ENCODE data around the gene DNMBP. TPM values are rescaled to one million over a fixed set of nuclear protein-coding genes. Genes with fewer than 3 reads are reported as not detected.
"Not testable (repeated sequence)": the region's sequence is repeated elsewhere in the genome, so short reads cannot be mapped to it uniquely, and the experiment has no call there.

The DNMBP gene
- total and polyA plus RNA-seq, 7 donors: 15.0 to 21.6 (median 18.6) TPM

GRCh38 chr10:99993701-99994689 is 15.8 kb downstream of the DNMBP start:
- peak overlapping the region; percentile 44 to 78 (median 56) for H3K27ac ChIP-seq
- 49 to 84% methylated on average over 8 of the region's 8 CpGs for WGBS, 2 donors
- peak; percentile 85 for DNase-seq
- H3K27me3 ChIP-seq: no peaks in the 10 kb centered on the region
- intact Hi-C loops (cut with DNase I): no loop called here
- H3K36me3 ChIP-seq: peaks cover 0 to 4% (median 0%) of the 10 kb centered on the region in 4 donors
- no peaks in the 10 kb centered on the region for H3K9me3 ChIP-seq
- TF ChIP-seq EP300 (IDR thresholded peaks at IDR 0.05): peak; percentile 47 to 94 (median 68)
- TF ChIP-seq POLR2AphosphoS5 (IDR thresholded peaks at IDR 0.05): peak in 3 of 4 donors; percentile 37 to 69 (median 55)
- no peak for TF ChIP-seq CTCF (IDR thresholded peaks at IDR 0.05)
- H3K4me3 ChIP-seq: no peak overlapping the region
- peaks cover 0 to 54% (median 53%) of the 10 kb centered on the region in 4 donors for H3K4me1 ChIP-seq

DNA sequence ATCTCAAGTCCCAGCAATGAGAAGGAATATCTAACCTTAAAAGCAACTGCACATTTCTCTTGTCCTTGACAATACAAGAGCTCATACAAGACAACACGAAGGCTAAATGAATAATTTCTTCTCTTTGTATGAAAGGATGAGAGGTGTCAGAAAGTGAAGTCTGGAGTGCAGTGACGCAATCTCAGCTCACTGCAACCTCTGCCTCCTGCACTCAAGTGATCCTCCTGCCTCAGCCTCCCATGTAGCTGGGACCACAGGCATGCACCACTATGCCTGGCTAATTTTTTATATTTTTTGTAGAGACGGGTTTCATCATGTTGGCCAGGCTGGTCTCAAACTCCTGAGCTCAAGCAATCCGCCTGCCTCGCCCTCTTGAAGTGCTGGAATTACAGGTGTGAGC is 24.1 kb downstream of the DNMBP start:
- H3K27me3 ChIP-seq; H3K9me3 ChIP-seq; H3K27ac ChIP-seq; intact Hi-C loops (cut with DNase I); H3K36me3 ChIP-seq; DNase-seq; H3K4me3 ChIP-seq: not testable (repeated sequence)
- H3K4me1 ChIP-seq: peaks cover 0 to 41% (median 38%) of the 10 kb centered on the region in 4 donors
- 88 to 96% methylated on average over 5 of the region's 5 CpGs for WGBS, 2 donors

GRCh38 chr10:99984211-99985034 is 25.3 kb downstream of the DNMBP start:
- Histone ChIP-seq H3K4me3 (no peak overlapping the region), H3K27me3 (no peaks in the 10 kb centered on the region), H3K27ac (peak overlapping the region; percentile 68 to 79 (median 72)), H3K4me1 (peaks cover 0 to 53% (median 47%) of the 10 kb centered on the region in 4 donors), H3K36me3 (peaks cover 0 to 6% (median 0%) of the 10 kb centered on the region in 4 donors), H3K9me3 (no peaks in the 10 kb centered on the region)
- DNase-seq: no peak
- WGBS, 2 donors: 24 to 37% methylated on average over 5 of the region's 5 CpGs
- intact Hi-C loops (cut with DNase I): no loop called here
- TF ChIP-seq CTCF (IDR thresholded peaks at IDR 0.05) (no peak), POLR2AphosphoS5 (IDR thresholded peaks at IDR 0.05) (no peak), POLR2A (IDR thresholded peaks at IDR 0.05) (no peak), EP300 (IDR thresholded peaks at IDR 0.05) (no peak)

- DNase-seq: no peak
- 69 to 78% methylated on average over 16 of the region's 16 CpGs for WGBS, 2 donors
Observed at GRCh38 chr10:99983280-99983988, 26.3 kb downstream of the DNMBP start.

More at GRCh38 chr10:99983280-99983988, 26.3 kb downstream of the DNMBP start:
- peak overlapping the region; percentile 68 to 79 (median 72) for H3K27ac ChIP-seq
- TF ChIP-seq POLR2A (IDR thresholded peaks at IDR 0.05): no peak
- no peak for TF ChIP-seq CTCF (IDR thresholded peaks at IDR 0.05)
- no peak for TF ChIP-seq EP300 (IDR thresholded peaks at IDR 0.05)
- peak in 1 of 4 donors; percentile 20 for TF ChIP-seq POLR2AphosphoS5 (IDR thresholded peaks at IDR 0.05)
- peak overlapping the region in 1 of 4 donors; percentile 11 for H3K4me3 ChIP-seq
- H3K9me3 ChIP-seq: no peaks in the 10 kb centered on the region
- H3K36me3 ChIP-seq: no peaks in the 10 kb centered on the region
- peaks cover 0 to 57% (median 55%) of the 10 kb centered on the region in 4 donors for H3K4me1 ChIP-seq
- intact Hi-C loops (cut with DNase I): no loop called here
- H3K27me3 ChIP-seq: no peaks in the 10 kb centered on the region

Measured in sigmoid colon (tissue), 7 donors.